CD14-positive monocyte (primary cell): ENCODE measurements around the gene PRKCQ. TPM values are rescaled to one million over a fixed set of nuclear protein-coding genes. Genes with fewer than 3 reads are reported as not detected.

Source experiments
- DNase-seq, 3 donors: peaks; one replicate each; pipeline ENCODE4 v3.0.0-alpha.2; 2011 to 2022
- H2AFZ ChIP-seq: 2 replicates; pipeline ENCODE4 v1.6.0; 2012; ENCODE audit warnings: mild to moderate bottlenecking, low read depth, low read length, inconsistent platforms; ENCODE audit not compliant: insufficient read depth, poor library complexity, severe bottlenecking
- H3K27ac ChIP-seq, 2 donors: 1 replicate in 1 of 2; 2 replicates in 1 of 2; pipeline ENCODE4 v1.5.1; 2012 to 2013; ENCODE audit warnings: low read length in 2 of 2, control low read depth in 1 of 2, inconsistent platforms in 1 of 2, low read depth in 1 of 2, mild to moderate bottlenecking in 1 of 2
- H3K27me3 ChIP-seq, 2 donors: one replicate each; pipeline versions ENCODE4 v1.6.0 to v1.6.1; 2011 to 2013; ENCODE audit warnings: low read length in 2 of 2; ENCODE audit not compliant: control insufficient read depth in 2 of 2, insufficient read depth in 2 of 2
- H3K36me3 ChIP-seq, 2 donors: replicated peaks in 1 of 2; 1 replicate in 1 of 2; 2 replicates in 1 of 2; pipeline versions ENCODE4 v1.5.1 to v1.6.1; 2012 to 2013; ENCODE audit warnings: low read length in 2 of 2, control low read depth in 1 of 2, inconsistent platforms in 1 of 2, mild to moderate bottlenecking in 1 of 2; ENCODE audit not compliant: insufficient read depth in 2 of 2, control insufficient read depth in 1 of 2
- H3K4me1 ChIP-seq, 2 donors: 1 replicate in 1 of 2; 2 replicates in 1 of 2; pipeline versions ENCODE4 v1.5.1 to v1.6.1; 2012 to 2013; ENCODE audit warnings: low read length in 2 of 2, control low read depth in 1 of 2, inconsistent platforms in 1 of 2, mild to moderate bottlenecking in 1 of 2, moderate library complexity in 1 of 2; ENCODE audit not compliant: insufficient read depth in 2 of 2, control insufficient read depth in 1 of 2
- H3K4me2 ChIP-seq: replicated peaks from 2 replicates; pipeline ENCODE3; 2012; ENCODE audit warnings: low read length, moderate library complexity, mild to moderate bottlenecking; ENCODE audit not compliant: poor library complexity, severe bottlenecking; ENCODE audit errors: extremely low read depth
- H3K4me3 ChIP-seq, 3 experiments: fragments of 200-600 bp in 1 of 3; sonication (generic) in 1 of 3; replicated peaks in 1 of 3; 1 replicate in 2 of 3; 2 replicates in 1 of 3; pipeline ENCODE4 v1.5.1; 2011 to 2013; ENCODE audit warnings: low read length in 3 of 3, mild to moderate bottlenecking in 3 of 3, control low read depth in 2 of 3, low read depth in 2 of 3, inconsistent platforms in 1 of 3, moderate library complexity in 1 of 3
- H3K79me2 ChIP-seq: 2 replicates; pipeline ENCODE4 v1.6.0; 2012; ENCODE audit warnings: mild to moderate bottlenecking, control low read depth, inconsistent platforms, low read length, moderate library complexity; ENCODE audit not compliant: insufficient read depth
- H3K9ac ChIP-seq: 2 replicates; pipeline ENCODE4 v1.6.0; 2017; ENCODE audit warnings: low read length, mild to moderate bottlenecking; ENCODE audit not compliant: insufficient read depth, poor library complexity, severe bottlenecking
- H3K9me3 ChIP-seq, 2 donors: replicated peaks in 1 of 2; 1 replicate in 1 of 2; 2 replicates in 1 of 2; pipeline versions ENCODE4 v1.5.1 to v1.6.1; 2012 to 2013; ENCODE audit warnings: low read length in 2 of 2, control low read depth in 1 of 2; ENCODE audit not compliant: control insufficient read depth in 1 of 2, insufficient read depth in 1 of 2
- H4K20me1 ChIP-seq: 2 replicates; pipeline ENCODE4 v1.6.0; 2012; ENCODE audit warnings: mild to moderate bottlenecking, low read length, control low read depth, moderate library complexity; ENCODE audit not compliant: insufficient read depth
- H3K27ac Mint-ChIP-seq, 7 donors: one replicate each; pipeline ENCODE4 v1.8.0; 2020; ENCODE audit warnings: mild to moderate bottlenecking in 7 of 7, mixed read lengths in 7 of 7, moderate library complexity in 6 of 7, inconsistent platforms in 2 of 7
- H3K27me3 Mint-ChIP-seq, 3 donors: one replicate each; pipeline ENCODE4 v1.8.0; 2021 to 2022; ENCODE audit warnings: low read depth in 3 of 3, mild to moderate bottlenecking in 3 of 3, mixed read lengths in 3 of 3, moderate library complexity in 3 of 3, inconsistent platforms in 1 of 3
- H3K36me3 Mint-ChIP-seq, 2 donors: one replicate each; pipeline ENCODE4 v1.8.0; 2020; ENCODE audit warnings: mixed read lengths in 2 of 2, inconsistent platforms in 1 of 2, mild to moderate bottlenecking in 1 of 2
- H3K4me1 Mint-ChIP-seq: one replicate; pipeline ENCODE4 v1.8.0; 2020; ENCODE audit warnings: mild to moderate bottlenecking, mixed read lengths
- H3K4me3 Mint-ChIP-seq, 2 donors: one replicate each; pipeline ENCODE4 v1.8.0; 2020; ENCODE audit warnings: mild to moderate bottlenecking in 2 of 2, mixed read lengths in 2 of 2, moderate library complexity in 1 of 2
- H3K9me3 Mint-ChIP-seq, 7 donors: one replicate each; pipeline ENCODE4 v1.8.0; 2020 to 2022; ENCODE audit warnings: mixed read lengths in 7 of 7, mild to moderate bottlenecking in 6 of 7, moderate library complexity in 6 of 7, inconsistent platforms in 2 of 7
- WGBS: methylation state at CpG from one replicate; pipeline ENCODE4 v1.1.5; 2013; ENCODE audit warnings: missing lambda C conversion rate; ENCODE audit not compliant: insufficient coverage; 5-methylcytosine and 5-hydroxymethylcytosine counted together
- intact Hi-C, 2 donors: fragments of 100-400 bp; cut with micrococcal nuclease; formaldehyde crosslinking; loops; one replicate each; pipeline versions ENCODE4 v1.15.0 to v1.15.1; 2023
- polyA plus RNA-seq, 3 donors: library from polyadenylated mRNA; depleted of rRNA in 1 of 3; unstranded in 2 of 3; stranded (reverse) in 1 of 3; fragments of 300-500 nt in 2 of 3; fragments of >200 nt in 1 of 3; fragmentation: Illumina TruSeq in 2 of 3; gene quantifications; 1 replicate in 2 of 3; 2 replicates in 1 of 3; pipeline ENCODE4 v1.2.3, GENCODE V29; 2012 to 2021
- TF ChIP-seq, protein P1 (sequence below): fragments of 200-600 bp; IDR thresholded peaks from one replicate; pipeline ENCODE4 v1.8.0; 2022; ENCODE audit warnings: antibody characterized with exemption, mild to moderate bottlenecking

PRKCQ gene
- polyA plus RNA-seq, 3 donors, result 0.01 to 0.29 (median 0.09) TPM

DNA sequence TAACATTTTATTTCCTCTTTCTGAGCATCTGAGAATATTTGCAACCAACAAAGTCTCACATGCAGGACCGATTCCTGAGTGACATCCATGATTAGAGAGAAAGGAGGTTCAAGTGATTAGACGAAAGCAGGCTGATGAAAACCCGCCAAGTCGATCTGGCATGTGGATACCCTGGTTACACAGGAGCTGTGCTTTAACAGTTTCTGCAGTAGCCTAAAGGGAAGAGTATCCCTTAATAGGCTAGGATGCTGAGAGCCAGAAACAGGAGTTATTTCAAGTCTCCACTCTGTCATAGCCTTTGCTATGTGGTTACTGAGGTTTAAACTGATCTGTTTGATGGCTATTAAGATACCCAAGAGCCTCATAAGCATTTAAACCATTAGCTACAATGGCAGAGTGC lies 82.5 kb downstream of the PRKCQ start:
- intact Hi-C loops, result no loop called here
- Histone ChIP-seq H3K4me2 (no peak overlapping the region), H3K36me3 (no peaks in the 10 kb centered on the region), H3K79me2 (no peaks in the 10 kb centered on the region), H3K9ac (no peak overlapping the region), H3K4me1 (peaks cover 26 to 45% of the 10 kb centered on the region in 2 donors), H3K4me3 (no peak overlapping the region), H3K27me3 (no peaks in the 10 kb centered on the region), H2AFZ (no peak overlapping the region), H3K27ac (no peak overlapping the region), H3K9me3 (no peaks in the 10 kb centered on the region), H4K20me1 (no peaks in the 10 kb centered on the region)
- TF ChIP-seq, protein P1, sequence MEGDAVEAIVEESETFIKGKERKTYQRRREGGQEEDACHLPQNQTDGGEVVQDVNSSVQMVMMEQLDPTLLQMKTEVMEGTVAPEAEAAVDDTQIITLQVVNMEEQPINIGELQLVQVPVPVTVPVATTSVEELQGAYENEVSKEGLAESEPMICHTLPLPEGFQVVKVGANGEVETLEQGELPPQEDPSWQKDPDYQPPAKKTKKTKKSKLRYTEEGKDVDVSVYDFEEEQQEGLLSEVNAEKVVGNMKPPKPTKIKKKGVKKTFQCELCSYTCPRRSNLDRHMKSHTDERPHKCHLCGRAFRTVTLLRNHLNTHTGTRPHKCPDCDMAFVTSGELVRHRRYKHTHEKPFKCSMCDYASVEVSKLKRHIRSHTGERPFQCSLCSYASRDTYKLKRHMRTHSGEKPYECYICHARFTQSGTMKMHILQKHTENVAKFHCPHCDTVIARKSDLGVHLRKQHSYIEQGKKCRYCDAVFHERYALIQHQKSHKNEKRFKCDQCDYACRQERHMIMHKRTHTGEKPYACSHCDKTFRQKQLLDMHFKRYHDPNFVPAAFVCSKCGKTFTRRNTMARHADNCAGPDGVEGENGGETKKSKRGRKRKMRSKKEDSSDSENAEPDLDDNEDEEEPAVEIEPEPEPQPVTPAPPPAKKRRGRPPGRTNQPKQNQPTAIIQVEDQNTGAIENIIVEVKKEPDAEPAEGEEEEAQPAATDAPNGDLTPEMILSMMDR, result no peak
- H3K27ac Mint-ChIP-seq, result peak overlapping the region in 1 of 7 donors; percentile 55
- H3K4me1 Mint-ChIP-seq, result peaks cover 14% of the 10 kb centered on the region
- DNase-seq, result no peak
- H3K36me3 Mint-ChIP-seq, result no peaks in the 10 kb centered on the region
- H3K27me3 Mint-ChIP-seq, result no peaks in the 10 kb centered on the region
- H3K4me3 Mint-ChIP-seq, result no peak overlapping the region
- no peaks in the 10 kb centered on the region for H3K9me3 Mint-ChIP-seq
- 91% methylated on average over 3 of the region's 4 CpGs for WGBS

GRCh38 chr10:6494936-6495592 lies 85.0 kb downstream of the PRKCQ start:
- intact Hi-C loops, result no loop called here
- Histone ChIP-seq H3K27ac (peak overlapping the region; percentile 3 to 19), H3K4me2 (peak overlapping the region; percentile 69)

More at GRCh38 chr10:6494936-6495592, 85.0 kb downstream of the PRKCQ start:
- DNase-seq, result peak in 2 of 3 donors; percentile 15 to 17
- H3K4me1 ChIP-seq, result peaks cover 26 to 45% of the 10 kb centered on the region in 2 donors
- H3K27ac Mint-ChIP-seq, result no peak overlapping the region
- H3K9me3 ChIP-seq, result no peaks in the 10 kb centered on the region
- H4K20me1 ChIP-seq, result no peaks in the 10 kb centered on the region
- H3K36me3 ChIP-seq, result no peaks in the 10 kb centered on the region
- no peaks in the 10 kb centered on the region for H3K79me2 ChIP-seq
- TF ChIP-seq, protein P1, result no peak
- WGBS, result 51% methylated on average over 12 of the region's 13 CpGs
- H3K27me3 Mint-ChIP-seq, result no peaks in the 10 kb centered on the region
- H3K27me3 ChIP-seq, result no peaks in the 10 kb centered on the region
- no peak overlapping the region for H3K4me3 Mint-ChIP-seq
- H3K4me3 ChIP-seq, result peak overlapping the region; percentile 19 to 64 (median 43)
- H2AFZ ChIP-seq, result peak overlapping the region; percentile 79
- H3K4me1 Mint-ChIP-seq, result peaks cover 15% of the 10 kb centered on the region
- no peaks in the 10 kb centered on the region for H3K9me3 Mint-ChIP-seq
- H3K36me3 Mint-ChIP-seq, result no peaks in the 10 kb centered on the region
- H3K9ac ChIP-seq, result peak overlapping the region; percentile 11
